H9 (cell line): ENCODE results near the gene RBFOX2. TPM values are rescaled to one million over a fixed set of nuclear protein-coding genes. Genes with fewer than 3 reads are reported as not detected.

ENCODE experiments used
- DNase-seq: peaks from one replicate; pipeline ENCODE4 v3.0.0-alpha.2; 2017
- H2AFZ ChIP-seq: one replicate; pipeline ENCODE4 v1.6.1; 2013; ENCODE audit warnings: mild to moderate bottlenecking, low read length, control low read depth, moderate library complexity
- H2AK5ac ChIP-seq: 2 replicates; pipeline ENCODE4 v1.6.1; 2013; ENCODE audit warnings: low read length, control low read depth, mixed read lengths; ENCODE audit not compliant: insufficient read length
- H2BK120ac ChIP-seq: one replicate; pipeline ENCODE4 v1.6.1; 2013; ENCODE audit warnings: low read depth, mild to moderate bottlenecking, low read length, control low read depth, inconsistent platforms; ENCODE audit not compliant: poor library complexity, severe bottlenecking
- H2BK12ac ChIP-seq: 2 replicates; pipeline ENCODE4 v1.6.1; 2013; ENCODE audit warnings: low read length, control low read depth, mixed read lengths, low read depth; ENCODE audit not compliant: insufficient read length
- H2BK15ac ChIP-seq: 2 replicates; pipeline ENCODE4 v1.6.1; 2013; ENCODE audit warnings: low read depth, low read length, control low read depth
- H2BK20ac ChIP-seq: one replicate; pipeline ENCODE4 v1.6.1; 2013; ENCODE audit warnings: low read depth, mild to moderate bottlenecking, low read length, control low read depth, inconsistent platforms; ENCODE audit not compliant: poor library complexity, severe bottlenecking
- H2BK5ac ChIP-seq: 2 replicates; pipeline ENCODE4 v1.6.1; 2013; ENCODE audit warnings: low read length, control low read depth, mixed read lengths; ENCODE audit not compliant: insufficient read length
- H3K14ac ChIP-seq: 2 replicates; pipeline ENCODE4 v1.6.1; 2013; ENCODE audit warnings: low read length, control low read depth; ENCODE audit not compliant: insufficient read depth
- H3K18ac ChIP-seq: 2 replicates; pipeline ENCODE4 v1.6.1; 2013; ENCODE audit warnings: low read depth, mild to moderate bottlenecking, mixed read lengths, low read length, control low read depth; ENCODE audit not compliant: insufficient read length
- H3K23ac ChIP-seq: 2 replicates; pipeline ENCODE4 v1.6.1; 2013; ENCODE audit warnings: low read length, control low read depth, mixed read lengths, low read depth; ENCODE audit not compliant: insufficient read length
- H3K23me2 ChIP-seq: 2 replicates; pipeline ENCODE4 v1.6.1; 2013; ENCODE audit warnings: low read depth, mild to moderate bottlenecking, mixed read lengths, low read length, control low read depth; ENCODE audit not compliant: insufficient read length, poor library complexity, severe bottlenecking
- H3K27ac ChIP-seq: 2 replicates; pipeline ENCODE4 v1.5.1; 2013; ENCODE audit warnings: low read length, control low read depth, mixed read lengths, low read depth; ENCODE audit not compliant: insufficient read length
- H3K27me3 ChIP-seq: 2 replicates; pipeline ENCODE4 v1.6.1; 2013; ENCODE audit warnings: low read length, control low read depth, inconsistent platforms; ENCODE audit not compliant: insufficient read depth
- H3K4ac ChIP-seq: 2 replicates; pipeline ENCODE4 v1.6.1; 2013; ENCODE audit warnings: low read depth, mild to moderate bottlenecking, control low read depth, inconsistent platforms, low read length, moderate library complexity
- H3K4me1 ChIP-seq: 2 replicates; pipeline ENCODE4 v1.6.1; 2013; ENCODE audit warnings: low read length, control low read depth, inconsistent platforms; ENCODE audit not compliant: insufficient read depth
- H3K4me2 ChIP-seq: 2 replicates; pipeline ENCODE4 v1.6.1; 2013; ENCODE audit warnings: low read length, control low read depth, mixed read lengths; ENCODE audit not compliant: insufficient read length, insufficient read depth
- H3K56ac ChIP-seq: 2 replicates; pipeline ENCODE4 v1.6.1; 2013; ENCODE audit warnings: low read depth, mild to moderate bottlenecking, mixed read lengths, low read length, control low read depth; ENCODE audit not compliant: insufficient read length
- H3K79me1 ChIP-seq: 2 replicates; pipeline ENCODE4 v1.6.1; 2013; ENCODE audit warnings: low read depth, mild to moderate bottlenecking, moderate library complexity, low read length, control low read depth, inconsistent platforms; ENCODE audit not compliant: insufficient read depth, poor library complexity, severe bottlenecking
- H3K79me2 ChIP-seq: 2 replicates; pipeline ENCODE4 v1.6.1; 2013; ENCODE audit warnings: low read length, control low read depth, inconsistent platforms; ENCODE audit not compliant: insufficient read depth
- H3K9ac ChIP-seq: 2 replicates; pipeline ENCODE4 v1.6.1; 2013; ENCODE audit warnings: low read length, control low read depth, mixed read lengths; ENCODE audit not compliant: insufficient read length; ENCODE audit errors: extremely low read depth
- H3K9me3 ChIP-seq: one replicate; pipeline ENCODE4 v1.6.1; 2013; ENCODE audit warnings: low read depth, low read length, inconsistent platforms; ENCODE audit not compliant: control insufficient read depth
- H3T11ph ChIP-seq: one replicate; pipeline ENCODE4 v1.6.1; 2013; ENCODE audit warnings: mild to moderate bottlenecking, low read length, control low read depth, inconsistent platforms
- H4K20me1 ChIP-seq: one replicate; pipeline ENCODE4 v1.6.1; 2013; ENCODE audit not compliant: control insufficient read depth, insufficient read length, insufficient read depth
- H4K5ac ChIP-seq: 2 replicates; pipeline ENCODE4 v1.6.1; 2013; ENCODE audit warnings: low read depth, mild to moderate bottlenecking, mixed read lengths, low read length, control low read depth; ENCODE audit not compliant: insufficient read length
- H4K8ac ChIP-seq: replicated peaks from 2 replicates; pipeline ENCODE4 v1.6.1; 2013; ENCODE audit warnings: low read length, control low read depth, mixed read lengths, low read depth; ENCODE audit not compliant: insufficient read length
- H4K91ac ChIP-seq: 2 replicates; pipeline ENCODE4 v1.6.1; 2013; ENCODE audit warnings: low read depth, mild to moderate bottlenecking, moderate library complexity, mixed read lengths, low read length, control low read depth; ENCODE audit not compliant: insufficient read length
- H3K27ac Mint-ChIP-seq, 3 experiments: 2 replicates in 2 of 3; 3 replicates in 1 of 3; pipeline ENCODE4 v1.8.0; 2020 to 2021; ENCODE audit warnings: mixed read lengths in 3 of 3, mild to moderate bottlenecking in 1 of 3, moderate library complexity in 1 of 3
- H3K27me3 Mint-ChIP-seq: 2 replicates; pipeline ENCODE4 v1.8.0; 2021; ENCODE audit warnings: low read depth, mild to moderate bottlenecking, moderate library complexity, mixed read lengths
- H3K36me3 Mint-ChIP-seq, 3 experiments: 2 replicates in 2 of 3; 3 replicates in 1 of 3; pipeline ENCODE4 v1.8.0; 2020 to 2021; ENCODE audit warnings: low read depth in 3 of 3, mixed read lengths in 3 of 3; ENCODE audit not compliant: insufficient read depth in 1 of 3
- H3K4me1 Mint-ChIP-seq, 2 experiments: 2 replicates each; pipeline ENCODE4 v1.8.0; 2020; ENCODE audit warnings: mixed read lengths in 2 of 2
- H3K4me3 Mint-ChIP-seq, 2 experiments: 2 replicates in 1 of 2; 3 replicates in 1 of 2; pipeline ENCODE4 v1.8.0; 2020 to 2021; ENCODE audit warnings: mild to moderate bottlenecking in 2 of 2, mixed read lengths in 2 of 2, moderate library complexity in 1 of 2
- H3K9me3 Mint-ChIP-seq, 2 experiments: 2 replicates in 1 of 2; 3 replicates in 1 of 2; pipeline ENCODE4 v1.8.0; 2020; ENCODE audit warnings: mild to moderate bottlenecking in 2 of 2, mixed read lengths in 2 of 2, moderate library complexity in 1 of 2
- WGBS: extraction: QIAGEN DNeasy Blood & Tissue Kit; methylation state at CpG from one replicate; pipeline ENCODE4 v1.1.7; 2013; ENCODE audit warnings: missing lambda C conversion rate, low lambda C conversion rate, mixed read lengths; ENCODE audit not compliant: insufficient read length; ENCODE audit errors: extremely low coverage; 5-methylcytosine and 5-hydroxymethylcytosine counted together
- total RNA-seq: library from RNA; stranded (reverse); gene quantifications from 2 replicates; pipeline ENCODE4 v1.2.1, GENCODE V29; 2021
- TF ChIP-seq, protein P1 (sequence below): fragments of 200-600 bp; sonication (generic); conservative IDR thresholded peaks from 3 replicates; pipeline ENCODE4 v1.8.0; 2021; ENCODE audit warnings: antibody characterized with exemption, mild to moderate bottlenecking

The RBFOX2 gene
- total RNA-seq, 1 experiment from 2014 or later, result 84.7 TPM

DNA sequence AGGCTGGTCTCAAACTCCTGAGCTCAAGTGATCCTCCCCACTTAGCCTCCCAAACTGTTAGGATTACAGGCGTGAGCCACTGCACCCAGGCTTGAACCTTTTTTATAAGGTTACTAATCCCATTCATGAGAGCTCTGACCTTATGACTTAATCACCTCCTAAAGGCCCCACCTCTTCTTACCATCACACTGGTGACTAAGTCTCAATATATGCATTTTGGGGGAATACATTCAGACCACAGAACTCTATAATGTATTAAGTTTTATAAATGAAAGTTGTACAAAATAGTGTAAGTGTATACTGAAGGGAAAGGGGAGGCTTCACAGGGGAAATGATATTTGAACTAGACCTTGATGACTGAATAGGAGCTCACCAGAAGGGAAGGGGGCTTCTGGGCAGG lies 28.4 kb upstream of the RBFOX2 start:
- peaks cover 0 to 2% of the 10 kb centered on the region in 2 experiments; a peak in 1 of 5 replicates for H3K9me3 Mint-ChIP-seq
- Histone ChIP-seq H4K8ac (no peak overlapping the region), H4K20me1 (no peaks in the 10 kb centered on the region), H3K4me2 (no peak overlapping the region), H3K14ac (no peak overlapping the region), H3T11ph (no peak overlapping the region), H3K4ac (no peak overlapping the region), H4K5ac (no peak overlapping the region), H3K4me1 (peaks cover 4% of the 10 kb centered on the region; the same call in 1 of the 2 replicates), H2BK15ac (no peak overlapping the region), H2BK12ac (no peak overlapping the region), H3K23ac (no peak overlapping the region), H3K18ac (no peak overlapping the region), H2BK5ac (no peak overlapping the region), H2AFZ (no peak overlapping the region), H2BK20ac (no peak overlapping the region), H3K27ac (no peak overlapping the region), H4K91ac (no peak overlapping the region), H3K27me3 (no peaks in the 10 kb centered on the region), H2AK5ac (no peak overlapping the region), H3K23me2 (no peaks in the 10 kb centered on the region), H3K79me2 (no peaks in the 10 kb centered on the region), H3K9me3 (no peaks in the 10 kb centered on the region), H3K79me1 (no peaks in the 10 kb centered on the region), H2BK120ac (no peak overlapping the region), H3K56ac (no peak overlapping the region), H3K9ac (no peak overlapping the region)
- no peaks in the 10 kb centered on the region for H3K36me3 Mint-ChIP-seq
- H3K27ac Mint-ChIP-seq, result no peak overlapping the region; a peak in 1 of 7 replicates
- TF ChIP-seq, protein P1, sequence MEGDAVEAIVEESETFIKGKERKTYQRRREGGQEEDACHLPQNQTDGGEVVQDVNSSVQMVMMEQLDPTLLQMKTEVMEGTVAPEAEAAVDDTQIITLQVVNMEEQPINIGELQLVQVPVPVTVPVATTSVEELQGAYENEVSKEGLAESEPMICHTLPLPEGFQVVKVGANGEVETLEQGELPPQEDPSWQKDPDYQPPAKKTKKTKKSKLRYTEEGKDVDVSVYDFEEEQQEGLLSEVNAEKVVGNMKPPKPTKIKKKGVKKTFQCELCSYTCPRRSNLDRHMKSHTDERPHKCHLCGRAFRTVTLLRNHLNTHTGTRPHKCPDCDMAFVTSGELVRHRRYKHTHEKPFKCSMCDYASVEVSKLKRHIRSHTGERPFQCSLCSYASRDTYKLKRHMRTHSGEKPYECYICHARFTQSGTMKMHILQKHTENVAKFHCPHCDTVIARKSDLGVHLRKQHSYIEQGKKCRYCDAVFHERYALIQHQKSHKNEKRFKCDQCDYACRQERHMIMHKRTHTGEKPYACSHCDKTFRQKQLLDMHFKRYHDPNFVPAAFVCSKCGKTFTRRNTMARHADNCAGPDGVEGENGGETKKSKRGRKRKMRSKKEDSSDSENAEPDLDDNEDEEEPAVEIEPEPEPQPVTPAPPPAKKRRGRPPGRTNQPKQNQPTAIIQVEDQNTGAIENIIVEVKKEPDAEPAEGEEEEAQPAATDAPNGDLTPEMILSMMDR, result no peak
- no peak for DNase-seq
- H3K27me3 Mint-ChIP-seq, result peaks cover 5% of the 10 kb centered on the region; the same call in 1 of the 2 replicates
- WGBS, result no CpG with 5 or more reads among the region's 1 CpG
- peaks cover 8 to 23% of the 10 kb centered on the region in 2 experiments for H3K4me1 Mint-ChIP-seq
- no peak overlapping the region for H3K4me3 Mint-ChIP-seq
